ENCODE data around the gene ACHE.
A peak's percentile ranks its signal among the peaks of the same experiment; 100 is the strongest.
"Not testable (repeated sequence)": the region's sequence is repeated elsewhere in the genome, so short reads cannot be mapped to it uniquely, and the experiment has no call there.

ACHE gene

DNA sequence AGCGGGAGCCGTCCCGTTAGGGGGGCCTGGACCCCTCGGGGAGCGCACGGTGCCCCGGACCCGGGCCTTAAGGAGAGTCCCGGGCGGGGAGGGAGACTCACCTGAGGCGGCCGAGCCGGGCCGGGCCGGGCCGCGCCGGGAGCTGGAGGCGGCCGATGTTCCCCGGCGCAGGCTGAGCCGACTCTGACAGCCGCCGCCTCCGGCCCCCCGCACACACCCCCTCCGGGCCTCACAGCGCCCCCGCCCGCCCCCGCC, at the start of gene ACHE:
Gene ACHE (minus strand): TSS at position 188 of the 255 bp plus-strand sequence. CDS start 1,656 bp downstream, outside the sequence.
- Histone ChIP-seq H3K9me3 (ENCODE audit: low read depth, low read length) (no peaks in the 10 kb centered on the region), H3K4me3 (peak within 1 kb of the TSS; percentile 77), H3K9ac (ENCODE audit: insufficient read length) (no peak within 1 kb of the TSS), H3K36me3 (ENCODE audit: insufficient read depth, low read length) (no peaks in the 10 kb centered on the region), H3K27ac (no peak within 1 kb of the TSS)
- no peak for DNase-seq (ENCODE audit: low read depth, low spot score)
- TF ChIP-seq EZH2 (IDR thresholded peaks at IDR 0.05) (no peak), POLR2AphosphoS5 (IDR thresholded peaks at IDR 0.05; ENCODE audit: borderline replicate concordance, low read depth, low read length) (no peak), FOXP2 (optimal IDR thresholded peaks at IDR 0.05; ENCODE audit: control extremely low read depth, extremely low read length, insufficient read depth) (no peak)

DNA sequence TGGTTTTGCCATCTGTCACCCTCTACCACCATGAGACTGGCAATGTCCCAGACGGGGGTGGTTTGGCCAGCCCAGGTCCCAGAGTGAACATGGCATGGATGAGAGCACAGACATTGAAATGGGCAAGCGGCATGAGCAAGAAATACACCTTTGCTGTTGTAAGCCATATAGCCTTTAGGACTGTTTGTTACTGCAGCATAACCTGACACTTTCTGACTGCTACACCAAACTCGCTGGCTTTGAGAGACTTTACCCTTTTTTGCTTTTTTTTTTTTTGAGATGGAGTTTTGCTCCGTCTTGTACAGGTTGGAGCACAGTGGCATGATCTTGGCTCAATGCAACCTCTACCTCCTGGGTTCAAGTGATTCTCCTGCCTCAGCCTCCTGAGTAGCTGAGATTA, 48.5 kb upstream of the ACHE start:
- Histone ChIP-seq H3K9ac (ENCODE audit: insufficient read length) (no peak overlapping the region), H3K4me3 (no peak overlapping the region), H3K36me3 (ENCODE audit: insufficient read depth, low read length) (no peaks in the 10 kb centered on the region), H3K9me3 (ENCODE audit: low read depth, low read length) (no peaks in the 10 kb centered on the region), H3K27ac (no peak overlapping the region)
- TF ChIP-seq FOXP2 (optimal IDR thresholded peaks at IDR 0.05; ENCODE audit: control extremely low read depth, extremely low read length, insufficient read depth) (no peak), POLR2AphosphoS5 (IDR thresholded peaks at IDR 0.05; ENCODE audit: borderline replicate concordance, low read depth, low read length) (no peak), EZH2 (IDR thresholded peaks at IDR 0.05) (no peak)
- DNase-seq (ENCODE audit: low read depth, low spot score), result no peak

DNA sequence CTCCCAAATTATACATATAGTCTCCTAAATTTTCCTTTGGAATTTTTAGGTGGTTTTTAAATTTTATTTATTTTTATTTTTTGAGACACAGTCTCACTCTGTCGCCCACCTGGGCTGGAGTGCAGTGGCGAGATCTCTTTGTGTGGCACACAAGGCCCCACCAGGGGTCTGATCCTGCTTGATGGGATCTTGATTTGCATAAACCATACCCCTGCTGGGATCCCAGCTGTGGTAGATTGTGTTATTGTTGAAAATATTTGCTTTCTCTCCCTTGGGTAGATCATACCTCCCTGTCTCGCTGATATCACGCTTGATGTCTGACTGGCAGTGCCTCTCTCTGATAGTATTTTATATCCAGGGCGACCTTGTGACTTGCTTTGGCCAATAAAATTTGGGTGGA, 48.0 kb upstream of the ACHE start:
- TF ChIP-seq EZH2 (IDR thresholded peaks at IDR 0.05), result no peak
- no peak for TF ChIP-seq POLR2AphosphoS5 (IDR thresholded peaks at IDR 0.05; ENCODE audit: borderline replicate concordance, low read depth, low read length)
- no peak for TF ChIP-seq FOXP2 (optimal IDR thresholded peaks at IDR 0.05; ENCODE audit: control extremely low read depth, extremely low read length, insufficient read depth)
- no peak for DNase-seq (ENCODE audit: low read depth, low spot score)
- Histone ChIP-seq H3K9me3 (ENCODE audit: low read depth, low read length) (no peaks in the 10 kb centered on the region), H3K27ac (no peak overlapping the region), H3K9ac (ENCODE audit: insufficient read length) (no peak overlapping the region), H3K4me3 (no peak overlapping the region), H3K36me3 (ENCODE audit: insufficient read depth, low read length) (no peaks in the 10 kb centered on the region)

- H3K36me3 ChIP-seq (ENCODE audit: insufficient read depth, low read length), result no peaks in the 10 kb centered on the region
- H3K9ac ChIP-seq (ENCODE audit: insufficient read length), result no peak overlapping the region
- no peak overlapping the region for H3K27ac ChIP-seq
- no peaks in the 10 kb centered on the region for H3K9me3 ChIP-seq (ENCODE audit: low read depth, low read length)
- TF ChIP-seq EZH2 (IDR thresholded peaks at IDR 0.05) (no peak), FOXP2 (optimal IDR thresholded peaks at IDR 0.05; ENCODE audit: control extremely low read depth, extremely low read length, insufficient read depth) (no peak), POLR2AphosphoS5 (IDR thresholded peaks at IDR 0.05; ENCODE audit: borderline replicate concordance, low read depth, low read length) (no peak)
- no peak for DNase-seq (ENCODE audit: low read depth, low spot score)
- peak overlapping the region; percentile 4; the same call in 1 of the 2 replicates for H3K4me3 ChIP-seq
Observed at GRCh38 chr7:100942045-100942774, 46.5 kb upstream of the ACHE start.

- not testable (repeated sequence) for H3K9me3 ChIP-seq (ENCODE audit: low read depth, low read length); H3K9ac ChIP-seq (ENCODE audit: insufficient read length); H3K36me3 ChIP-seq (ENCODE audit: insufficient read depth, low read length); DNase-seq (ENCODE audit: low read depth, low spot score); H3K27ac ChIP-seq; H3K4me3 ChIP-seq
Observed at GRCh38 chr7:100936167-100936566, 40.5 kb upstream of the ACHE start.

DNA sequence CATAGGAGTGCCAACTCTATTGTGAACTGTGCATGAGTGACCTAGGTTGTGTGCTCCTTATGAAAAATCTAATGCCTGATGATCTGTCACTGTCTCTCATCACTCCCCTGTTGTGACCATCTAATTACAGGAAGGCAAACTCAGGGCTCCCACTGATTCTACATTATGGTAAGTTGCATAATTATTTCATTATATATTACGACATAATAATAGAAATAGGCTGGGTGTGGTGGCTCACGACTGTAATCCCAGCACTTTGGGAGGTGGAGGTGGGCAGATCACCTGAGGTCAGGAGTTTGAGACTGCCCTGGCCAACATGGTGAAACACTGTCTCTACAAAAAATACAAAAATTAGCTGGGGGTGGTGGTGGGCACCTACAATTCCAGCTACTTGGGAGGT, 39.7 kb upstream of the ACHE start:
- H3K27ac ChIP-seq; H3K9me3 ChIP-seq (ENCODE audit: low read depth, low read length); H3K4me3 ChIP-seq; DNase-seq (ENCODE audit: low read depth, low spot score); H3K9ac ChIP-seq (ENCODE audit: insufficient read length); H3K36me3 ChIP-seq (ENCODE audit: insufficient read depth, low read length): not testable (repeated sequence)

- TF ChIP-seq FOXP2 (optimal IDR thresholded peaks at IDR 0.05; ENCODE audit: control extremely low read depth, extremely low read length, insufficient read depth) (no peak), EZH2 (IDR thresholded peaks at IDR 0.05) (no peak), POLR2AphosphoS5 (IDR thresholded peaks at IDR 0.05; ENCODE audit: borderline replicate concordance, low read depth, low read length) (no peak)
- H3K36me3 ChIP-seq (ENCODE audit: insufficient read depth, low read length), result no peaks in the 10 kb centered on the region
- H3K27ac ChIP-seq, result no peak overlapping the region
- no peak for DNase-seq (ENCODE audit: low read depth, low spot score)
- no peak overlapping the region for H3K9ac ChIP-seq (ENCODE audit: insufficient read length)
- H3K4me3 ChIP-seq, result no peak overlapping the region
- no peaks in the 10 kb centered on the region for H3K9me3 ChIP-seq (ENCODE audit: low read depth, low read length)
Observed at GRCh38 chr7:100933734-100934133, 38.0 kb upstream of the ACHE start.

DNA sequence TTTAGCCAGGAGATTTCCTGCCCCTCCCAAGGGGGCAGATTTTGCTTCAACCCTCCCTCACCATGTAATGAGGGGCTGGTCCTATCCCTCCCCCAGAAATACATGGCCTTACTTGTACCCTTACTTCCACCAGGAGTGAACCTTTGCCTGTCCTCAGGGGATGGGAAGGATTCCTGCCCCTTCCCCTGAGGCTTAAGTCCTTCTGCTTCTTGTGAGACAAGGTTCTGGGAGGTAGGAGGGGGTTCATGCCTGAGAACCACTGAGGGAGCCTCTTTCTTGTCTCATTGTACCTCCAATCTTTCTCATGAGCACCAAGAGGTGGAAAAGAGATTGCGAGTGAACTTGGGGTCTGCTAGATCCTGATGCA, 34.1 kb upstream of the ACHE start:
- no peak for DNase-seq (ENCODE audit: low read depth, low spot score)
- H3K27ac ChIP-seq, result no peak overlapping the region
- H3K9ac ChIP-seq (ENCODE audit: insufficient read length), result no peak overlapping the region
- H3K9me3 ChIP-seq (ENCODE audit: low read depth, low read length), result no peaks in the 10 kb centered on the region
- no peak overlapping the region for H3K4me3 ChIP-seq
- TF ChIP-seq POLR2AphosphoS5 (IDR thresholded peaks at IDR 0.05; ENCODE audit: borderline replicate concordance, low read depth, low read length), result no peak
- TF ChIP-seq FOXP2 (optimal IDR thresholded peaks at IDR 0.05; ENCODE audit: control extremely low read depth, extremely low read length, insufficient read depth), result no peak
- no peak for TF ChIP-seq EZH2 (IDR thresholded peaks at IDR 0.05)
- no peaks in the 10 kb centered on the region for H3K36me3 ChIP-seq (ENCODE audit: insufficient read depth, low read length)

DNA sequence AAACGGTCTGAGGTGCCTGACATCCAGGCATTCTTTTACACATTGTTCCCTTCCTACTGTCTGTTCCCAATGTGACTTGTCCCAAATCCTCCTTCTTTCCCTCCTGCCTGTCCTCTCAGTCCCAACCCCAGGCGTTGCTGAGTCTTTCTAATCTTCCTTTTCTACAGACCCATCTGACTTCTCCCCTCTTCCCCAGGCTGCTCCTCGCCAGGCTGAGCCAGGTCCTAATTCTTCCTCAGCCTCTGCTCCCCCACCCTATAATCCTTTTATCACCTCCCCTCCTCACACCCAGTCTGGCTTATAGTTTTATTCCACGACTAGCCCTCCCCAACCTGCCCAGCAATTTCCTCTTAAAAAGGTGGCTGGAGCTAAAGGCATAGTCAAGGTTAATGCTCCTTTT, 27.9 kb upstream of the ACHE start:
- not testable (repeated sequence) for H3K36me3 ChIP-seq (ENCODE audit: insufficient read depth, low read length); H3K4me3 ChIP-seq

More for the DNA sequence above, 27.9 kb upstream of the ACHE start:
- H3K9ac ChIP-seq (ENCODE audit: insufficient read length); DNase-seq (ENCODE audit: low read depth, low spot score); H3K27ac ChIP-seq; H3K9me3 ChIP-seq (ENCODE audit: low read depth, low read length): not testable (repeated sequence)

Measured in SK-N-MC (cell line).